ENCODE data around the gene DRC3.

Gene DRC3

DNA sequence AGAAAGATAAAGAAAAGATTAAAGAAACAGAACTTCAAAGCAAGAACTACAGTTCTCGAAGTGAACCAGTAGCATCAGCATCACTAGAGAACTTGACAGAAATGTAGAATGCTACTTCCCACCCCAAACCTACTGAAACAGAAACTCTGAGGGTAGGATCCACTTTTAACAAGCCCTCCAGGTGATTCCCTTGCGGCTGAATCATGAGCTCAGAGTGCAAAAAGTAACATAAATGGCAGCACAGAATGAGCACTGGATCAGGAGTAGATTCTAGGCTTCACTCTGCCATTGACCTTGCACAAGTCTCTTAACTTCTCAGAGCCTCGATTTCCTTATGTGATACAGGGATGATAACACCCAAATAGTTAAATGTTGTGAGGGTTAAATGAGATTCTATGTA lies 6.3 kb upstream of the DRC3 start:
- no peak for DNase-seq (ENCODE audit: low spot score)

DNA sequence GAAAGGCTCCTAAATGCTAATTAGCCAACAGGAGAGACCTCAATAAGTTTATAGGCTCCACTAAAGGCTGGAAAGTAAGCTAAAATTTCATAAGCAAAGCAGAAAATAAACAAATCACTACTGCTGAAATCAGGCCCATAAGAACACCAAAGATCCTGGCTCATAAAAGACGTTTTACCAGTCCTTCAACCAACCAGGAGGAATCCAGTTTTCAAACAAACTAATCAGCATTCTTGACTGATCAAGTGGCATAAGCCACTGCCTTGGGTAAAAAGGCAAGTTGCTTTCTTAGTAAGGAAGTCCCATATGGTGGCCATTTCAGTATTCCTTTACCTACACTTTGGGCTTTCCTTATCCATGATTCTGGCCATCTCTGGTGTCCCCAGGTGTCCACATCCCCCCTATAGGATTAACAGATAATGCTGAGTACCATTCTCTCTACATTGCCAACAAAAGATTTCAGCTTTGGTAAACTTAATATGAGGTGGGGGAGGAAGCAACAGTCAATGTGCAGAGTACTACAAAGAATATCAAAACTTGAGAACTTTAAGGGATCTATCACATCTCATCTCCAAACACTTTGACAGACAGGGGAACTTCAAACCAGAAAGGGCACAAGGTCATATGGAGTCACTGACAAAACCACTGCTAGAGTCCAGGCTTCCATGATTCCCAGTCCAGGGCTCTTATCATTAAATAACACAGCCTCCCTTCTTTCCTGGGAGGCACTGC lies 1.8 kb upstream of the DRC3 start:
- DNase-seq (ENCODE audit: low spot score), result no peak

DNA sequence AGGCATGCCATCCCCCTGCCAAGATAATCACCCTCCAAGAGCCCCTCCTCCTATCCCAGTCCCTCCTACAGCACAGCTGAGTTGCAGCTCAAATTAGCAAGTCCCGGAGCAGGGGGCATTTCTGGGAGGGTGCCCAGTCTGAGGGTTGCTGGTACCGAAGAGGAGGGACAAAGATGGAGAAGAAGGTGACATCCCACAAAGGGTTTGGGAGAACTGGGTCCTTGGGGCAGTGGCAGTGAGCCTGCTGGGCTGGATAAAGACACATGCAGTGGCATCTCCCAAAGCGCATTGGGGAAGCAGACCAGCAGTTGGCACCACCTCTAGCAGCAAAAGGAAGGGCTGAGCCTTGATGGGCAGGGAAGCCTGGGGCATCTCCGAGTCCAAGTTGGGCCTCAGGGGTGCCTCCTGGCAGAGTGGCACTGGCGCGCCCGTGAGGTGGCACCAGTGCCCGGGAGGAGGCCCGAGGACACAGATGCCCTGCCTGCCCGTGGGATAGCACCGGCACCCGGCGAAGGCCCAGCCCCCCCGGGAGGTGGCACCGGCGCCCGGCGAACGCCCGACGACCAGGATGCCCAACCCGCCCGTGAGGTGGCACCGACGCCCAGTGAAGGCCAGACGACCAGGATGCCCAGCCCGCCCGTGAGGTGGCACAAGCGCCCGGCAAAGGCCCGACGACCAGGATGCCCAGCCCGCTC lies 1.1 kb upstream of the DRC3 start:
- DNase-seq (ENCODE audit: low spot score), result no peak

DNA sequence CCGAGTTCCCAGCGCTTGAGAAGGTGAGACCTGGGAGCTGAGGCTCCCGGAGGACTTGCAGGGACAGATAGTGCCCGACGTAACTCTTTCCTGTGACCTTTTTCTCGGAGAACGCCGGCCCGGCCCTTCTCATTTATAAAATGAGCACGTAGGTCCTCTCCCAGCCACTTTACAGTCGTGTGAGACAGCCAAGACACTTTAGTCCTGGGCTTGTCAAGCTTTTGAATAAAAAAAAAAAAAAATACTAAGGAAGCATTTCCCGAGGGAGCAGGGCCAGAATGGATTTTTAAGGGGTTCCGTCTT lies 241 bp downstream of the DRC3 start:
- DNase-seq (ENCODE audit: low spot score), result no peak

DNA sequence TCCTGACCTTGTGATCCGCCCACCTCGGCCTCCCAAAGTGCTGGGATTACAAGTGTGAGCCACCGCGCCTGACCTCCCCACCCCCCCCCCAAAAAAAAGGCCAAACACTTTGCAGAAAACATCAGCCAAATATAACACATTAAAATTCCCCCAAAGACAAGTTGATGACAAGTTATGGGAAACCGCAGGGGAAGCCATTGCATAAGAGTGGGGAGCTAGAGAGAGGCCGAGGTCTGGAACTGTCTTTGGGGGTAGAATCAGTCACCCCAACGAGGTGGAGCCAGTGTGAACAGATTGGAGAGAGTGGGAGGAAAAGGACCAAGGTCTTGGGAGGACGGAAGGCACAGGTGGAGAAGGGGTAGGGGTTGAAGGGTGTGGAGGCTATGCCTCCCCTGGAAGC lies 2.8 kb downstream of the DRC3 start:
- no peak for DNase-seq (ENCODE audit: low spot score)

DNA sequence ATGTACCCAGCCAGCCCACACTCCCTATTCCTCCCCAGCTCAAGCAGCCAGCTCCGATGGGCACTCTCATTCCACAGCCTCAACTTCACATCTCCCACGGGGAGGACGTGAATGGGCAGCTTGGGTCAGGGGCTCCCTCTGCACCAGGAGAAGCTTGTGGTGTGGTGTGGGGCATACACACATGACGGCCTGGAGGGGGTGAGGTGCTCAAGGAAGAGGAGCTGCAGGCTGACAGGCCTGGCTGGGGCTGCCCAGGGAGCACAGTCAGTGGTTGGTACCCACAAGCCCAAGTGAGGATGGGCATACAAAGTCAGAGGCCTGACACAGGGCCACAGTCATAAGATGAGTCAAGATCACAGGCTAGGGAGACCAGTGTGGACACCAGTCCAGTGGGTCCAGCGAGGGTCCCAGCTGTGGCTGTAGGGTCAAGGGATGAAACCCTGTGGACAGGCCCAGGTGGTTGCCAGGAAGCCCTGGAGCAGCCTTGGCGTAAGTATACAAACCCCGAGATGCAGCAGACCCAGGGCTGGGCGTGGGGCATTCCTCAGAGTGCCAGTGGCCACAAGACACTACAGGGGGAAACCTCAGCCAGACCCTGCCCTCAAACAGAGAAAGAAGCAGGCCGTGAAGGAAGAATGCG lies 4.4 kb downstream of the DRC3 start:
- no peak for DNase-seq (ENCODE audit: low spot score)

DNA sequence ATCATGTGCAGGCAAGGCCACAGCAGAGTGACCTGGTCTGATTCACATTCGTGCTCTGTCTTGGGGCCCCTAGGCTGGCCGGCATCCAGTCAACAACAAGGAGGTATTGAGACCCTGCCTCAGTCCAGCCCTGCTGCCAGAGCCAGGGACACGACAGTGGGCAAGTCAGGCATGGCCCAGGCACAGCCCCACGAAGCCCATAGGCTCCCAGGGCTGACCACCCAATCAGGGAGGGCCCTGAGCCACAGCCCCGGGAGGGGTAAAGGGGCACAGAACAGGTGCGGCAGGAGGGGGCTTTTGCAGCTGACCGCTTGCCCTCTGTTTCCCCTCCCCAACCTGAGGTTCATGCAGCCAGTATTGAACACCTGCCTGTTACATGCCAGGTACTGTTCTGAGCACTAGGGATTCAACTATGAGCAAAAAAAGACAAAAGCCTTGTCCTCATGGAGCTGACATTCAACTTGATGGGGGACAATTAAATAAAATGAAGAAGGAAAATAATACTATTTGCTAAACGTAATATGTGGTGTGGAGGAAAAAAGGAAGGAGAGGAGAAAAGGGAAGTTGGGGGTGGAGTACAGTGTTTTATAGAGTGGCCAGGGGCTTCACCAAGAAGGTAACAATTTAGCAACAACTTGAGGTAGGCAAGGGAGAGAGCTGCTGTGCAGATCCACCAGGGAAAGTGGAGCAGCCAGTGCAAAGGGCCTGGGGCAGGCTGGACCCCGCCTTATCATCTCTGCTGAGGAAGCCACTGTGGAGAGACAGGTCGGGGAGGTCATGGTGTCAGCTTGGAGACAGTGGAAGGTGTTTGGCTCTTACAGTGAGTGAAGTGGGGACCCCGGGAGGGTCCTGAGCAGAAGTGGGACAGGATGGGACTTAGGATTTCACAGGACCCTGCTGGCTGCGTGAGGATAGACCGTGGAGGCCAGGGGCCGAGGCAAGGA lies 6.1 kb downstream of the DRC3 start:
- DNase-seq (ENCODE audit: low spot score), result no peak

DNA sequence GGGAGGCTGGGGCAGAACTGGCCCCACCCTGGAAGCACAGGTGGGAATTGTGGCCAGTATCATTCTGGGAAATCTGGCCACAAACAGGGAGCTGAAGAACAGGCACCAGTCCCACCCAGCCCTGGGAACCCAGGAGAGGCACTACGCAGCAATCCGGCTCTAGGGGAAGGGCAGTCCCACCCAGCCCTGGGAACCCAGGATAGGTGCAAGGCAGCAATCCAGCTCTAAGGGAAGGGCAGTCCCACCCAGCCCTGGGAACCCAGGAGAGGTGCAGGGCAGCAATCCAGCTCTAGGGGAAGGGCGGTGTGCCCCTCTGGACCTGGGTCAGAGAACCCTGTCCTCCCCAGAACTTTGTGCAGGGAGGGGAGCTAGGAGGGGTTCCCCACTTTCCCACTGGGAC lies 7.1 kb downstream of the DRC3 start:
- no peak for DNase-seq (ENCODE audit: low spot score)

DNA sequence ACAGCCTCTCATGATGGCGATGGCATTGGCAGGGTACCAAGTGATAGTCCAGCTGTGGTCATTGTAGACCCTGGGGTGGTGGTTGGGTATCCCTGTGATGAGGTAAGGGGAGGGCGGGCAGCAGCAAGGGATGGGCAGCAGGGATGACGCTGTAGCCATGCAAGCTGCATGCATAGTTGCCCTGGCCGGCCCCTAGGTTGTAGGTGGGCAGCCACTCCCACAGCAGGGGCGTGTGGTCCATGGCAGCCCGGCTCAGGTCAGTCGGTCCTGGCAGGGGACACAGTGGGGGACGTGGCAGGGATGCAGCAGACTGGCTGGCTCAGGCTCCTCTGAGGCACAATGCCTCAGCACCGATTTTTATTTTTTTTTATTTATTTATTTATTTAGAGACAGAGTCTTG lies 8.7 kb downstream of the DRC3 start:
- DNase-seq (ENCODE audit: low spot score), result no peak

DNA sequence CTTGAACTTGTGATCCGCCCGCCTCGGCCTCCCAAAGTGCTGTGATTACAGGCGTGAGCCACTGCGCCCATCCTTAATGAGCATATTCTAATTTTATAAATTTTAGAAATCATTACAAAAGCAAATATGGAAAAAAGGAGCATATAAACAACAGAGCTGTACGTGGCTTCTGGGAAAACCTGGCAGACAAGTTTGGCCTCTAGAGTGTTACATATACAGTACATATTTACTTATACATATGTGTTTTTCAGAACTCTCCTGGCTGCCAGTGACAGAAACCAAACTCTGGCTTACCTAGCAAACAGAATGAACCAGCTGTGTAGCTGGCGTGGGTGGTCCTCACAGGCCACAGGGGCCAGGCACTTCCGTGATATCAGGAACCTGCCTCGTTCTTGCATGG lies 10.1 kb downstream of the DRC3 start:
- no peak for DNase-seq (ENCODE audit: low spot score)

DNA sequence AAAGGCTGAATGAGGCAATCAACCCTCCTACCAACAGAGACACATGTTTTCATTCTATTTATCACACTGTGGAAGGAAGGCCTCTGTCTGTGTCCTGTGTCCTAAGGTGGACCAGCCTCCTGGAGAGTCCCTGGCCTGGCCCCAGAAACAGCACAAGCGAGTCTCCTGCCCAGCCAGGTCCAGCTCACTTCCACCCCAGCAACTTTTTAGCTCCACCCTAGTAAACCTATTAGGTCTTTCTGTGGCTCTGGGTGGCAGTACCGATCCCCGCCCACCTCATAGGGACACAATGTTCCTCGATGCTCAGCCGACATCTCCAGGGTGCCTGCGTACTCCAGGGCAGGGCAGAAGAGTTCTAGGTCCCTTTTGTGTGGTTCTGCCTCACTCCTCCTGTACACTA lies 10.7 kb downstream of the DRC3 start:
- DNase-seq (ENCODE audit: low spot score), result no peak

DNA sequence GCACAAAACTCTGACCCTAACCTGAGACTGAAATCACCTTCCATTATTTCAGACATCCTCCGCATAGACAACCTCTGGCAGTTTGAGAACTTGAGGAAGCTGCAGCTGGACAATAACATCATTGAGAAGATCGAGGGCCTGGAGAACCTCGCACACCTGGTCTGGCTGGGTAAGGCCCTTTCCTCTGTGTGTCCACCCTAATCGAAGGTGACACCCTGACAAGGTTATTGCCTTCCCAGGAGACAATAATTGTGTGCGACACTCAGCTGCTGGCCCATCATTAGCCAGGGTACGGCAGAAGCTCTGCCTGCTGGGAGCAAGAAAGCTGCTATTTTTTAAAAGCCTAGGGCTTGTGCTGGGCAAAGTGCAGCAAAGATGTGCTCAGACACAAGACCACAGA lies 11.1 kb downstream of the DRC3 start:
- no peak for DNase-seq (ENCODE audit: low spot score)

DNA sequence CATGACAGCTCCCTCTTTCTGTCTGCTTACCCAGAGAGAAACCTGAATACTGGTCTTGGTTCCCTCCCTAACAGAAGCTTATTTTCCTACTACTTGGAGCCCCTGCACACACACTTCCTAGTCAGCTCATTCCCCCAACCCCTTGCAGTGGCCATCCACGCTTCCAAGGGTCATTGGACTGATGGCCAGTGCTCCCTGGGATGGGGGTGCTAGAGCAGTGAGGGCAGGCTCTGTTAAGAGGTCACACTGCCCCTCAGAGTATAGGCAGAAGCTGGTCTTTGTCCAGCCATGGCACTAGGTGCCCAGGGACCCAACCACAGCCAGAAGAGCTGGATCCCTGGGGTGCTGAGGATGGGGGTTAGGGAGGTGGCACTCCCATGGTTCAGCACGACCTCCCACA lies 12.5 kb downstream of the DRC3 start:
- no peak for DNase-seq (ENCODE audit: low spot score)

DNA sequence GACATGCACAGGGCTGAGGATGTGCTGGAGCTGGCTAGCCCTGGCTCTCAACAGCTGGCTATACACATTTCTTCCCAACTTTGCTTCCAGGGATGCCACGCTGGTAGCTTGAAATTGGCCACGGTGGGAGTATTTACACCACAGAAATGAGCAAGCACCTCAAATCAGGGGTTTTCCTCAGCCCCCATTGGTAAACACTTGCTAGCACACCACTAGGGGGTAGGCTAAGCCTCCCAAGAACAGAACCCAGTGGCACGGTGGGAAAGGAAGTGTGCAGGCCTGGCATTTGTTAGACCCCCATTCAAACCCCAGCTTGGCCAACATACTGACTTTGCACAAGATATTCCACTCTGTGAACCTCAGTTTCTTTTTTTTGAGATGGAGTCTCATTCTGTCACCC lies 12.9 kb downstream of the DRC3 start:
- peak; percentile 51 for DNase-seq (ENCODE audit: low spot score)

DNA sequence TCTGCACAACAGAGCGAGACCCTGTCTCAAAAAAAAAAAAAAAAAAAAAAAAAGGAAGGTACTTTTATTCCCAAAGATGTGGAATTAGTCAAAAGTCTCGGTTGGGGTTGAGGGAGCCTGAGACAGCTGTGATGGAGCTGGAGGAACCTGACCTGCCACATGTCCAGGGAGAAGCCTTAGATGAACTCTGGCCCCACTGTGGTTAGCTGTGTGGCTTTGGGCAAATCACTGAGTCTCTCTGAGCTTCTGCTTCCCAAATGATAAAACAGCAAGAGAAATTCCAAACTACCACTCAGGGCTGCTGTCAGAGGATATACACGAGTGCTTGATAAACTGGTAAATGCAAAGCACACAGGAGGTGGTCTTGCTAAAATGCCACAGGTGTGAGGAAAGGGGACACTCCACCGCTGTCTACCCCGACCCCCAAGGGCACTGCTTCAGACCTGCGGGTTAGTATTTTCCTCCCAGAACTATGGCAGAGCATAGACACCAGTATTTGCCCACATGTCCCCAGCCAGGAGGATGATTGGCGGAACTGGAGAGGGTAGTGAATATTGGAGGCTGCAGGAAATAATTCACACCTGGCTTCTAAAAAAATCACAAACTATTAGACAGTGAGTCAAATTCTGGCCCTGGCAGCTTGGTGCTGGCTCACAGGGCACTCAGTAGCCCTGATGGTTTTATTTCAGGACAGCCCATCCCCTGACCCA lies 14.7 kb downstream of the DRC3 start:
- no peak for DNase-seq (ENCODE audit: low spot score)

DNA sequence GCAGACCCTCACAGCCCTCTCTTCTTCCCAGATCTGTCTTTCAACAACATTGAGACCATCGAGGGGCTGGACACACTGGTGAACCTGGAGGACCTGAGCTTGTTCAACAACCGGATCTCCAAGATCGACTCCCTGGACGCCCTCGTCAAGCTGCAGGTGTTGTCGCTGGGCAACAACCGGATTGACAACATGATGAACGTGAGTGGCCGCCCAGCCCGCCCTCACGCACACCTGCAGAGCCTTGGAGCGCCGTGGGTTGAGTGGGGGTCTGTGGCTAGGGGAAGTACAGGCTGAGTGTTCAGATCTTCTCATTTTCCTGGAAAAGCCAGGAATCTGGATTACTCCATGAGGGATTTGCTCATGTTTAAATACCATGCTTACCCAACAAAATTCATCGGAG lies 15.2 kb downstream of the DRC3 start:
- no peak for DNase-seq (ENCODE audit: low spot score)

DNA sequence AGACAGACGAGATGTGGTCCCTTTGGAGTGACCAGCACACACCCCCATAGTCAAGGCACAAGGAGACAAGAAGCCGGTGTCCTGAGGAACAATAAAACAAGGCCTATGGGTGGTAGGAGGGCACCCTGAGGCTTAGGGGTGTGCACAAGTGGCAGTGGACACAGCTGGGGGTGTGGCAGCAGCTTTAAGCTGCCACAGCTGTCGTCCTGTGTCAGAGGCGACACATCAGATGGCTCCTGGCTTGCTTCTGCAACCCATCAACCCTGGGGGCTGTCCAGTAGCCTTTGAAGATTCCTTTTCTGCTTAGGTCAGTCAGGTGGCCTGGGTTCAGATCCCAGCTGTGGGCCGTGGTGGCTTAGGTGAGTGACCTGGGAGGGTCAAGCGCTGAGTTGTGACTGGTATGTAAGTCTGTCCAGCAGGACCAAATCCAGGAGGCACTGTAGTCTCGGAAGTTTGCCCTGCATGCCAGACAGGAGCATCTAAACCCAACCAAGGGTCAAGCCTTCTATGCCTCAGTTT lies 15.8 kb downstream of the DRC3 start:
- DNase-seq (ENCODE audit: low spot score), result no peak

DNA sequence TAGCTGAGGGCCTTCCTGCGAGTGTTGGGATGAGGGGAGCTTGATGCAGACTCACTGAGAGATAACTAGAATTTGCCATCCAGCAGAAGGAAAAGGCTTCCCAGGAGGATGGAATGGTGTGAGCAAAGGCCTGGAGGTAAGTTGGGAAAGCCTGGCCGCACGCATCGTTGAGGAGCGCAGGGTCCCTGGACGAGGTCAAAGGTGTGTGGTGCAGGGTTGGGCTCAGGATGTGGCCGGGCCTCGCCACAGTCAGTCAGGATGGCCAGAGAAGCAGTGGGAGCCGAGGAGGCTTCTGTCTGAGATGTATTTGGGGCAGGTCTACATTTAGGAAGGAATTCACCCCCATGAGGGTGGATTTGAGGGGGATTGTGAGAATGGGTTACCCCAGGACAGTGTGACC lies 16.4 kb downstream of the DRC3 start:
- DNase-seq (ENCODE audit: low spot score), result no peak

DNA sequence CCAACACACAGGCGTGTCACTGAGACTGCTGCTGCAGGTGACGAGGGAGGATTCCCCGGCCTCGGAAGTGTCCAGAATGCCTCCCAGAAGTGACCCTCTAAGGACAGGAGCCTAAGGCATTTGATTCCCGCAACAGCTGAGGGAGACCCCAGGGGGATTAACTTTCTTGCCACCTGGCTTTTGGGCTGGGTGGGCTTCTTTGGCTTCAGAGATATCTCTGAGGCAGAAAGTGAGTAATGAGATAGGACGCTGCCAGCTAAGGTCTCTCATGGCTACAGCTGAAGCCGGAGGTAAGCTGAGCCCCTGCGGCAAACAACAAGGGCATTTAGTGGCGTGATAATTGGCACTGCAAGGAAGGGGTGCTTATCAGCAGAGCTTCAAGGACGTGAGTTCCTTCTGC lies 17.0 kb downstream of the DRC3 start:
- DNase-seq (ENCODE audit: low spot score), result no peak

DNA sequence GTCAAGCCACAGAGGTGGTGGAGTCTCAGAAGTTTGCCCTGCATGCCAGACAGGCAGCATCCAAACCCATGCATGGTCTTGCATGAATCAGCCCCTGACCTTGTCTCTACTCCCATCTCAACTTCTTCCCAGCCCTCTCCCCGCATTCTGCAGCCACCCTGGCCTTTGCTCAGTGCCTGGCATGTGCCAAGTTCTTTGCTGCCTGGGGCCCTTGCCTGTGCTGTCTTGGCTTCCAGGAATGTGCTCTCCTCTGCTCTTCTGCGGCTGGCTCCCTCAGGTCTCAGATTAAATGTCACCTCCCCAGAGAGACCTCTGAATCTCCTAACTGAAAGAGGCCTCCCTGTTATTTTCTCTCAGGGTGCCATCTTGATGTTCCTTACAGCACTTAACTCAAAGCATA lies 17.6 kb downstream of the DRC3 start:
- DNase-seq (ENCODE audit: low spot score), result no peak

DNA sequence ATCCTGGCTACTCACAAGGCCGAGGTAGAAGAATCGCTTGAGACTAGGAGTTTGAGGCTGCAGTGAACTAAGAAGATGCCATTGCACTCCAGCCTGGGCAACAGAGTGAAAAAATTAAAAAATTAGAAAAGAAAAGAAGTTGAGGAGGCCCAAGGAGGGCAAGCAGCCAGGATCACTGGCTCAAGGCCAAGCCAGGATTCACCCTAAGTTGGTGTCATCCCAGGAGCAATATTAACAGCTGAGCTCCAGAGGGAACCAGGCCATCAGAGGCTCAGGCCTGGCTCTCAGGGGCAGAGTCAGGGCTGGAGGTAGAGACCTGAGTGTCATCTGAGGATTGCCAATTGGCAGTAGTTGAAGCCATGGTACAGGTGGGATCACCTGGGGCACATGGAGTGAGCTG lies 20.7 kb downstream of the DRC3 start:
- no peak for DNase-seq (ENCODE audit: low spot score)

DNA sequence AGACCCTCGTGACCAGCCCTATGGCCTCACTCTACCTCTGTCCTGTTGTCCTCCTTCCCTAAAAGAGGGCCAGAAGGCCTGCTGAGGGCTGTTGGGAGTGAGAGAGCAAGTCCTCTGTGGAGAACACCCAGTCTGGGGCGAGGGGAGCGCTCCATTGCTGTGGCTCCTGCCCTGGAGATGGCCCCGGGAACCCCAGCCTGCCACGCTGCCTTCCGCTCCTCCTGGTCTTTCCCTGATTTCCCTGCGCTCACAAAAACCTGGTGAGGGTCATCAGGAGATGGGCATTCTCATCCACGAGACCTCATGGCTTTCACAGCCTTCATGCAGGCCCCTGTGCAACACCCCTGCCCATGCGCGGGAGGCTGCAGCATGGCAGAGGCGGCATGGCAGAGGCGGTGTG lies 21.2 kb downstream of the DRC3 start:
- no peak for DNase-seq (ENCODE audit: low spot score)

Measured in D341Med (cell line).